ENCODE data around the gene KRTAP22-2. TPM values are rescaled to one million over a fixed set of nuclear protein-coding genes. Genes with fewer than 3 reads are reported as not detected.

Gene KRTAP22-2
- total RNA-seq, 1 donor from 2014 or later, result not detected

- DNase-seq (ENCODE audit: low spot score), result no peak
Observed at GRCh38 chr21:30563072-30563471, 27.1 kb downstream of the KRTAP22-2 start.

GRCh38 chr21:30561957-30562356, 28.2 kb downstream of the KRTAP22-2 start:
- no peak for DNase-seq (ENCODE audit: low spot score)

GRCh38 chr21:30561264-30561895, 28.8 kb downstream of the KRTAP22-2 start, which contains the start of gene KRTAP19-7:
Gene KRTAP19-7, minus strand, starts transcription at chr21:30561314. Its CDS starts 25 bp downstream, at chr21:30561289.
- no peak for DNase-seq (ENCODE audit: low spot score)

GRCh38 chr21:30555095-30555494, 35.1 kb downstream of the KRTAP22-2 start:
- no peak for DNase-seq (ENCODE audit: low spot score)

GRCh38 chr21:30552782-30553181, 37.4 kb downstream of the KRTAP22-2 start:
- no peak for DNase-seq (ENCODE audit: low spot score)

GRCh38 chr21:30541764-30542163, 48.4 kb downstream of the KRTAP22-2 start, which contains the start of gene KRTAP19-6:
Gene KRTAP19-6, minus strand, starts transcription at chr21:30541864. Its CDS starts 31 bp downstream, at chr21:30541833.
- DNase-seq (ENCODE audit: low spot score), result no peak

Other genes starting within 250 kb of the KRTAP22-2 start
- not detected for gene KRTAP23-1, start 241.8 kb downstream of the KRTAP22-2 start, total RNA-seq
- gene KRTAP13-2, start 218.1 kb downstream of the KRTAP22-2 start, total RNA-seq, result not detected
- not detected for gene KRTAP13-1, start 194.4 kb downstream of the KRTAP22-2 start, total RNA-seq
- gene KRTAP13-3, start 164.5 kb downstream of the KRTAP22-2 start, total RNA-seq, result not detected
- gene KRTAP13-4, start 160.2 kb downstream of the KRTAP22-2 start, total RNA-seq, result not detected
- not detected for gene KRTAP15-1, start 150.1 kb downstream of the KRTAP22-2 start, total RNA-seq
- gene KRTAP19-1, start 110.0 kb downstream of the KRTAP22-2 start, total RNA-seq, result not detected
- gene KRTAP19-2, start 103.0 kb downstream of the KRTAP22-2 start, total RNA-seq, result not detected
- gene KRTAP19-3, start 98.4 kb downstream of the KRTAP22-2 start, total RNA-seq, result not detected
- not detected for gene KRTAP19-4, start 93.2 kb downstream of the KRTAP22-2 start, total RNA-seq
- gene KRTAP19-5, start 88.3 kb downstream of the KRTAP22-2 start, total RNA-seq, result not detected
- gene KRTAP19-6, start 48.5 kb downstream of the KRTAP22-2 start, total RNA-seq, result not detected
- not detected for gene KRTAP19-7, start 29.1 kb downstream of the KRTAP22-2 start, total RNA-seq
- gene KRTAP6-3, start 2.0 kb upstream of the KRTAP22-2 start, total RNA-seq, result not detected
- not detected for gene KRTAP6-2, start 8.5 kb upstream of the KRTAP22-2 start, total RNA-seq
- not detected for gene KRTAP22-1, start 10.7 kb upstream of the KRTAP22-2 start, total RNA-seq
- gene KRTAP6-1, start 23.5 kb upstream of the KRTAP22-2 start, total RNA-seq, result not detected
- not detected for gene KRTAP20-1, start 26.0 kb upstream of the KRTAP22-2 start, total RNA-seq
- gene KRTAP20-4, start 30.2 kb upstream of the KRTAP22-2 start, total RNA-seq, result not detected
- gene KRTAP20-2, start 44.8 kb upstream of the KRTAP22-2 start, total RNA-seq, result not detected
- not detected for gene KRTAP20-3, start 52.5 kb upstream of the KRTAP22-2 start, total RNA-seq
- not detected for gene KRTAP21-3, start 128.4 kb upstream of the KRTAP22-2 start, total RNA-seq
- not detected for gene KRTAP21-2, start 156.9 kb upstream of the KRTAP22-2 start, total RNA-seq
- not detected for gene KRTAP21-1, start 165.0 kb upstream of the KRTAP22-2 start, total RNA-seq
- gene KRTAP8-1, start 222.9 kb upstream of the KRTAP22-2 start, total RNA-seq, result not detected
- not detected for gene KRTAP7-1, start 239.4 kb upstream of the KRTAP22-2 start, total RNA-seq